Heart left ventricle (tissue), 16 donors: Measurements from ENCODE around the gene ASB10. TPM values are rescaled to one million over a fixed set of nuclear protein-coding genes. Genes with fewer than 3 reads are reported as not detected.

Experiments
- ATAC-seq, 4 donors: fragments of 200-7000 bp; cut with Tn5 transposase; one replicate each; pipeline ENCODE4 v1.9.1; 2020 to 2022; ENCODE audit warnings: moderate library complexity in 4 of 4, mild to moderate bottlenecking in 3 of 4, moderate number of reproducible peaks in 1 of 4
- DNase-seq, 5 donors: peaks; one replicate each; pipeline ENCODE4 v3.0.0-alpha.2; 2020
- H3K27ac ChIP-seq, 12 donors: fragments of 200-600 bp; sonication (generic) in 4 of 12; one replicate each; pipeline versions ENCODE4 v1.5.0 to v1.8.0; 2016 to 2022; ENCODE audit warnings: mild to moderate bottlenecking in 2 of 12
- H3K27me3 ChIP-seq, 9 donors: fragments of 200-600 bp; sonication (generic) in 2 of 9; one replicate each; pipeline versions ENCODE4 v1.5.1 to v1.8.0; 2016 to 2022; ENCODE audit warnings: mild to moderate bottlenecking in 3 of 9
- H3K36me3 ChIP-seq, 9 donors: fragments of 200-600 bp; sonication (generic) in 2 of 9; one replicate each; pipeline versions ENCODE4 v1.5.0 to v1.8.0; 2018 to 2022; ENCODE audit warnings: mild to moderate bottlenecking in 2 of 9
- H3K4me1 ChIP-seq, 12 donors: fragments of 200-600 bp; sonication (generic) in 4 of 12; one replicate each; pipeline versions ENCODE4 v1.5.0 to v1.8.0; 2016 to 2022; ENCODE audit warnings: mild to moderate bottlenecking in 3 of 12
- H3K4me3 ChIP-seq, 12 donors: fragments of 200-600 bp; sonication (generic) in 4 of 12; one replicate each; pipeline versions ENCODE4 v1.5.0 to v1.8.0; 2017 to 2022; ENCODE audit warnings: mild to moderate bottlenecking in 9 of 12, moderate library complexity in 4 of 12
- H3K9me3 ChIP-seq, 12 donors: fragments of 200-600 bp; sonication (generic) in 4 of 12; one replicate each; pipeline versions ENCODE4 v1.5.0 to v1.8.0; 2016 to 2022; ENCODE audit warnings: mild to moderate bottlenecking in 1 of 12
- CTCF ChIP-seq, 12 donors: fragments of 200-600 bp; sonication (generic) in 4 of 12; IDR thresholded peaks; one replicate each; pipeline versions ENCODE4 v1.5.0 to v1.8.0; 2018 to 2022; ENCODE audit warnings: antibody characterized with exemption in 12 of 12, mild to moderate bottlenecking in 5 of 12
- POLR2A ChIP-seq, 2 donors: fragments of 450-650 bp; IDR thresholded peaks; one replicate each; pipeline ENCODE4 v1.6.1; 2017; ENCODE audit warnings: antibody characterized with exemption in 2 of 2, mild to moderate bottlenecking in 2 of 2, moderate library complexity in 2 of 2
- WGBS, 4 donors: extraction: QIAGEN DNeasy Blood & Tissue Kit in 2 of 4; methylation state at CpG; one replicate each; pipeline versions ENCODE4 v1.1.5 to v1.1.7; 2013 to 2018; 5-methylcytosine and 5-hydroxymethylcytosine counted together
- intact Hi-C, 10 donors: fragments of 100-400 bp; cut with DNase I; formaldehyde crosslinking; loops; one replicate each; pipeline versions ENCODE4 v1.11.1 to v1.14.2; 2022
- polyA plus RNA-seq, 2 donors: library from polyadenylated mRNA; stranded (reverse); fragments of 200-250 nt; gene quantifications; one replicate each; pipeline ENCODE4 v1.2.3, GENCODE V29; 2013
- total RNA-seq, 9 donors: library from RNA; depleted of rRNA in 2 of 9; stranded (reverse); fragments of >200 nt in 2 of 9; fragmentation: NEBNext Ultra II Directional in 3 of 9; extraction: Animal tissue kit (Norgen Biotek cat#: 25700) in 3 of 9; gene quantifications; one replicate each; pipeline versions ENCODE4 v1.1.0 to v1.2.4, GENCODE V29; 2016 to 2023
- donor health status: ischemic (EF 13 %, LVEDD 7.1; RV severe dilation, severe dysfunction).
- donor health status: healthy with polysubstance abuse.
- donor health status: DM: no; HTN: yes; CAD: no.
- donor health status: DM: no; HTN: no; CAD: no.
- donor health status: ischemic (EF 25% LVEDD 6.9; RV normal size, moderate dysfunction).
- donor health status: ischemic (EF 25% LVEDD 5.7; RV mildly dilated, moderate dysfunction).
- donor health status: healthy.
- donor health status: DM: yes; HTN: yes; CAD: no.
- donor health status: ischemic (EF 35%, LVEDD 5.7; RV mildly dilated, moderate dysfunction).
- donor health status: nonischemic (EF 11% LVEDD 7.7; RV severe dilation, severe dysfunction).
- donor health status: DM: yes; HTN: yes; CAD: no.
- donor health status: PGD.
- donor health status: ischemic (EF 29% LVEDD 5.4; RV normal size, mild dysfunction).
- donor health status: nonischemic (EF 23%, LVEDD 6.1; RV moderate dilation, normal function).

Gene ASB10
- total and polyA plus RNA-seq, 11 donors: 6.9 to 37.1 (median 25.5) TPM

- WGBS, 4 donors: 65 to 70% (median 67%) methylated on average over 20 to 22 of the region's 22 CpGs
Measured at GRCh38 chr7:151148319-151149259, 38.5 kb downstream of the ASB10 start.

GRCh38 chr7:151146761-151147160, 40.3 kb downstream of the ASB10 start:
- WGBS, 4 donors: 61 to 75% (median 67%) methylated on average over 3 of the region's 3 CpGs

More at GRCh38 chr7:151148319-151149259, 38.5 kb downstream of the ASB10 start:
- H3K27ac ChIP-seq: no peak overlapping the region
- H3K4me1 ChIP-seq: peaks cover 0 to 4% (median 0%) of the 10 kb centered on the region in 12 donors
- no peak overlapping the region for H3K4me3 ChIP-seq
- ATAC-seq (no peak), DNase-seq (no peak)
- H3K9me3 ChIP-seq: no peaks in the 10 kb centered on the region
- H3K36me3 ChIP-seq: peaks cover 0 to 15% (median 7%) of the 10 kb centered on the region in 9 donors
- intact Hi-C loops: no loop called here
- TF ChIP-seq POLR2A (IDR thresholded peaks at IDR 0.05): no peak
- TF ChIP-seq CTCF (IDR thresholded peaks at IDR 0.05): no peak
- peaks cover 0 to 29% (median 6%) of the 10 kb centered on the region in 9 donors for H3K27me3 ChIP-seq

GRCh38 chr7:151144387-151144786, 42.7 kb downstream of the ASB10 start:
- intact Hi-C loops: no loop called here
- H3K27me3 ChIP-seq: no peaks in the 10 kb centered on the region
- no peak overlapping the region for H3K4me3 ChIP-seq
- no peaks in the 10 kb centered on the region for H3K9me3 ChIP-seq
- peaks cover 0 to 14% (median 6%) of the 10 kb centered on the region in 12 donors for H3K4me1 ChIP-seq
- 94 to 96% (median 94%) methylated on average over 7 of the region's 7 CpGs for WGBS, 4 donors
- H3K27ac ChIP-seq: no peak overlapping the region
- DNase-seq (no peak), ATAC-seq (no peak)
- H3K36me3 ChIP-seq: peaks cover 0 to 52% (median 30%) of the 10 kb centered on the region in 9 donors
- TF ChIP-seq CTCF (IDR thresholded peaks at IDR 0.05) (no peak), POLR2A (IDR thresholded peaks at IDR 0.05) (no peak)

More at GRCh38 chr7:151146761-151147160, 40.3 kb downstream of the ASB10 start:
- no peak for TF ChIP-seq POLR2A (IDR thresholded peaks at IDR 0.05)
- no peak for TF ChIP-seq CTCF (IDR thresholded peaks at IDR 0.05)
- H3K4me1 ChIP-seq: peaks cover 0 to 14% (median 6%) of the 10 kb centered on the region in 12 donors
- peaks cover 0 to 33% (median 20%) of the 10 kb centered on the region in 9 donors for H3K36me3 ChIP-seq
- no peak overlapping the region for H3K27ac ChIP-seq
- no peak for DNase-seq
- no peak for ATAC-seq
- no peaks in the 10 kb centered on the region for H3K9me3 ChIP-seq
- intact Hi-C loops: no loop called here
- H3K27me3 ChIP-seq: peaks cover 0 to 14% (median 3%) of the 10 kb centered on the region in 9 donors
- no peak overlapping the region for H3K4me3 ChIP-seq
